ENCODE data around the gene CNTNAP2. TPM values are rescaled to one million over a fixed set of nuclear protein-coding genes. Genes with fewer than 3 reads are reported as not detected.

The CNTNAP2 gene
- total and polyA plus RNA-seq, 9 of the 15 experiments (the other 6 are each of a cell fraction or from before 2014, with no cell fraction given): 0.04 to 0.62 (median 0.09) TPM; not detected in 4

- TF ChIP-seq, protein P1, sequence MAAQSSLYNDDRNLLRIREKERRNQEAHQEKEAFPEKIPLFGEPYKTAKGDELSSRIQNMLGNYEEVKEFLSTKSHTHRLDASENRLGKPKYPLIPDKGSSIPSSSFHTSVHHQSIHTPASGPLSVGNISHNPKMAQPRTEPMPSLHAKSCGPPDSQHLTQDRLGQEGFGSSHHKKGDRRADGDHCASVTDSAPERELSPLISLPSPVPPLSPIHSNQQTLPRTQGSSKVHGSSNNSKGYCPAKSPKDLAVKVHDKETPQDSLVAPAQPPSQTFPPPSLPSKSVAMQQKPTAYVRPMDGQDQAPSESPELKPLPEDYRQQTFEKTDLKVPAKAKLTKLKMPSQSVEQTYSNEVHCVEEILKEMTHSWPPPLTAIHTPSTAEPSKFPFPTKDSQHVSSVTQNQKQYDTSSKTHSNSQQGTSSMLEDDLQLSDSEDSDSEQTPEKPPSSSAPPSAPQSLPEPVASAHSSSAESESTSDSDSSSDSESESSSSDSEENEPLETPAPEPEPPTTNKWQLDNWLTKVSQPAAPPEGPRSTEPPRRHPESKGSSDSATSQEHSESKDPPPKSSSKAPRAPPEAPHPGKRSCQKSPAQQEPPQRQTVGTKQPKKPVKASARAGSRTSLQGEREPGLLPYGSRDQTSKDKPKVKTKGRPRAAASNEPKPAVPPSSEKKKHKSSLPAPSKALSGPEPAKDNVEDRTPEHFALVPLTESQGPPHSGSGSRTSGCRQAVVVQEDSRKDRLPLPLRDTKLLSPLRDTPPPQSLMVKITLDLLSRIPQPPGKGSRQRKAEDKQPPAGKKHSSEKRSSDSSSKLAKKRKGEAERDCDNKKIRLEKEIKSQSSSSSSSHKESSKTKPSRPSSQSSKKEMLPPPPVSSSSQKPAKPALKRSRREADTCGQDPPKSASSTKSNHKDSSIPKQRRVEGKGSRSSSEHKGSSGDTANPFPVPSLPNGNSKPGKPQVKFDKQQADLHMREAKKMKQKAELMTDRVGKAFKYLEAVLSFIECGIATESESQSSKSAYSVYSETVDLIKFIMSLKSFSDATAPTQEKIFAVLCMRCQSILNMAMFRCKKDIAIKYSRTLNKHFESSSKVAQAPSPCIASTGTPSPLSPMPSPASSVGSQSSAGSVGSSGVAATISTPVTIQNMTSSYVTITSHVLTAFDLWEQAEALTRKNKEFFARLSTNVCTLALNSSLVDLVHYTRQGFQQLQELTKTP (IDR thresholded peaks at IDR 0.05; ENCODE audit: low read depth in 1 of 2, partially characterized antibody in 2 of 2): no peak
- TF ChIP-seq MCM7 (IDR thresholded peaks at IDR 0.05) (no peak), BHLHE40 (IDR thresholded peaks at IDR 0.05; ENCODE audit: low read length) (no peak), TAF7 (tag; IDR thresholded peaks at IDR 0.05) (no peak), ARID1B (IDR thresholded peaks at IDR 0.05) (no peak), KDM2B (CRISPR knock-in tag; IDR thresholded peaks at IDR 0.05) (no peak), KLF10 (CRISPR knock-in tag; IDR thresholded peaks at IDR 0.05) (no peak), PRMT5 (CRISPR knock-in tag; IDR thresholded peaks at IDR 0.05) (no peak), ZNF444 (CRISPR knock-in tag; IDR thresholded peaks at IDR 0.05) (no peak)
- TF ChIP-seq, protein P2, sequence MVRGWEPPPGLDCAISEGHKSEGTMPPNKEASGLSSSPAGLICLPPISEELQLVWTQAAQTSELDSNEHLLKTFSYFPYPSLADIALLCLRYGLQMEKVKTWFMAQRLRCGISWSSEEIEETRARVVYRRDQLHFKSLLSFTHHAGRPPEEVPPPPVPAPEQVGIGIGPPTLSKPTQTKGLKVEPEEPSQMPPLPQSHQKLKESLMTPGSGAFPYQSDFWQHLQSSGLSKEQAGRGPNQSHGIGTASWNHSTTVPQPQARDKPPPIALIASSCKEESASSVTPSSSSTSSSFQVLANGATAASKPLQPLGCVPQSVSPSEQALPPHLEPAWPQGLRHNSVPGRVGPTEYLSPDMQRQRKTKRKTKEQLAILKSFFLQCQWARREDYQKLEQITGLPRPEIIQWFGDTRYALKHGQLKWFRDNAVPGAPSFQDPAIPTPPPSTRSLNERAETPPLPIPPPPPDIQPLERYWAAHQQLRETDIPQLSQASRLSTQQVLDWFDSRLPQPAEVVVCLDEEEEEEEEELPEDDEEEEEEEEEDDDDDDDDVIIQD (CRISPR knock-in tag; IDR thresholded peaks at IDR 0.05): no peak
These were observed 537.4 kb downstream of the CNTNAP2 start (continued) for GRCh38 chr7:146654048-146654447.
